ENCODE results near the gene PTPRG. TPM values are rescaled to one million over a fixed set of nuclear protein-coding genes. Genes with fewer than 3 reads are reported as not detected.
A peak's percentile ranks its signal among the peaks of the same experiment; 100 is the strongest.

Gene PTPRG
- total and polyA plus RNA-seq, 10 of the 15 experiments (the other 5 are each of a cell fraction or from before 2014, with no cell fraction given) = 0.29 to 20.7 (median 1.4) TPM

DNA sequence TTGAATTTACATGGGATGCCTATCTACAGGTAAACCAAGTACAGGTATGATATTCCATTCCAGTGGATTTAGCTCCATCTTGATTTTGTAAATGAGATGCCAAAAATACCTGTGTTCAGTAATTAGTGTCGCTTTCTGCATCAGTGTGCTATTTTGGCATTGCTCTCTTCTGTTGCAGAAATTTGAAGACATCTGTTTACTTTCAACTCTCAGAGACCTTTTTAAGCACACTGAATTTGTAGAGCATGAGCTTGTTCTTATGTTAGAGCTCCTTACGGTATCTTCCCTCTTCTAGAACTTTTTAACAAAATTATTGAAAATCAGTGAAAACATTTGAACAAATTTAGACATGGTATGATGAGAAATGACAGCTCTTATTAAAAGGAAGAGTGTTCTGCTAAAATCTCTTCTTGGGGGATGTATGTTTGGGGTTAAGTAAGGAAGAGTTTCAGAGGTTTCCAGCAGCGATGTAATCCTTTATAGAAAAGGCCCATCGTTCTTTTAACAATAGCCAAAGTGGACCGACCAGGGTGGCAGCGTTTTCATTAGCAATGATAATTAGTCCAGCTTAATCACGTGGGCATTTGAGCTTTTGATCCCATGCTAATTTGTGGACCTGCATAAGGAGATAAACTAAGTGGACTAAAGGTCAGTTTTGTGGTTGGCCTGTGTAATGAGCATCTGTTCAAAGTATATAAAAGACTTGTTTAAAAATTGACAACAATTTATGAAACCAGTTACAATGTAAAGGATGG is 385.4 kb downstream of the PTPRG start (continued):
- TF ChIP-seq, protein P1, sequence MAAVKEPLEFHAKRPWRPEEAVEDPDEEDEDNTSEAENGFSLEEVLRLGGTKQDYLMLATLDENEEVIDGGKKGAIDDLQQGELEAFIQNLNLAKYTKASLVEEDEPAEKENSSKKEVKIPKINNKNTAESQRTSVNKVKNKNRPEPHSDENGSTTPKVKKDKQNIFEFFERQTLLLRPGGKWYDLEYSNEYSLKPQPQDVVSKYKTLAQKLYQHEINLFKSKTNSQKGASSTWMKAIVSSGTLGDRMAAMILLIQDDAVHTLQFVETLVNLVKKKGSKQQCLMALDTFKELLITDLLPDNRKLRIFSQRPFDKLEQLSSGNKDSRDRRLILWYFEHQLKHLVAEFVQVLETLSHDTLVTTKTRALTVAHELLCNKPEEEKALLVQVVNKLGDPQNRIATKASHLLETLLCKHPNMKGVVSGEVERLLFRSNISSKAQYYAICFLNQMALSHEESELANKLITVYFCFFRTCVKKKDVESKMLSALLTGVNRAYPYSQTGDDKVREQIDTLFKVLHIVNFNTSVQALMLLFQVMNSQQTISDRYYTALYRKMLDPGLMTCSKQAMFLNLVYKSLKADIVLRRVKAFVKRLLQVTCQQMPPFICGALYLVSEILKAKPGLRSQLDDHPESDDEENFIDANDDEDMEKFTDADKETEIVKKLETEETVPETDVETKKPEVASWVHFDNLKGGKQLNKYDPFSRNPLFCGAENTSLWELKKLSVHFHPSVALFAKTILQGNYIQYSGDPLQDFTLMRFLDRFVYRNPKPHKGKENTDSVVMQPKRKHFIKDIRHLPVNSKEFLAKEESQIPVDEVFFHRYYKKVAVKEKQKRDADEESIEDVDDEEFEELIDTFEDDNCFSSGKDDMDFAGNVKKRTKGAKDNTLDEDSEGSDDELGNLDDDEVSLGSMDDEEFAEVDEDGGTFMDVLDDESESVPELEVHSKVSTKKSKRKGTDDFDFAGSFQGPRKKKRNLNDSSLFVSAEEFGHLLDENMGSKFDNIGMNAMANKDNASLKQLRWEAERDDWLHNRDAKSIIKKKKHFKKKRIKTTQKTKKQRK (IDR thresholded peaks at IDR 0.05; ENCODE audit: low read depth, low read length) = no peak
- TF ChIP-seq MYB (IDR thresholded peaks at IDR 0.05; ENCODE audit: borderline replicate concordance, low read depth, low read length) = no peak
- TF ChIP-seq ETV6 (conservative IDR thresholded peaks at IDR 0.05 in 1 of 2, IDR thresholded peaks at IDR 0.05 in 1 of 2; ENCODE audit: borderline replicate concordance in 1 of 2, low read depth in 1 of 2) = 0 out of 4 replicates have a peak, but pooled peaks of 1 of the 2 experiments have one; percentile 48

DNA sequence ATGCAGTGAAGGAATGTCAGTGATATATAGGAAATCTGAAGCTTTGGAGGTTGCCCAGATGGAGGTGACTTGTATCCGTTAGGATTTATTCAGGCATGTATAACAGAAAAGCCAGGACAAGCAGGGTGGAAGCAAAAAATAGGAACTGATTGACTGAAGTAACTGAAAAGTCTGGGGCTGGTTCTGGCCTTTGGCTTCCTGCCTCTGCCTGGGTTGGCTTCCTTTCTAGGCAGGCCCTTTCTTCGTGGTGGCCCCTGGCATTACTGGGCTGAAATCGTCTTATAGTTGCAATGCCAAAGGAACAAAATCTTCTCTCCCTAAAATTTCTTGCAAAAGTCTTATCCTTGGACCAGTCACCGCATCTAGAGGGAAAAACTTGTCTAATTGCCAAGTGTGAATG is 386.1 kb downstream of the PTPRG start:
- ChIA-PET CTCF (interaction anchor here (1.0 to 4.3 kb wide), 3 partner anchors 11 to 384 kb away, joined by 4 to 52 read pairs (median 4); no protein-coding TSS in a partner anchor), POLR2A (interaction anchor here (0.9 to 2.7 kb wide), 4 partner anchors 13 to 145 kb away, joined by 3 to 7 read pairs (median 4); no protein-coding TSS in a partner anchor), SMC1A (ENCODE audit: uncharacterized antibody, unreplicated experiment) (interaction anchor here (1.4 to 2.2 kb wide), 3 partner anchors 33 to 240 kb away, joined by 3 to 7 read pairs (median 6); no protein-coding TSS in a partner anchor), RAD21 (ENCODE audit: unreplicated experiment) (no interaction called here)
- H4K20me1 ChIP-seq (ENCODE audit: control insufficient read depth, insufficient read depth) = no peaks in the 10 kb centered on the region
- H3K36me3 ChIP-seq (ENCODE audit: control insufficient read depth in 2 of 2, insufficient read depth in 2 of 2, low read length in 1 of 2) = no peaks in the 10 kb centered on the region
- no peaks in the 10 kb centered on the region for H3K9me3 ChIP-seq (replicated peaks; ENCODE audit: control insufficient read depth, insufficient read depth, low read length)
- H3K4me2 ChIP-seq (ENCODE audit: control insufficient read depth, insufficient read depth) = no peak overlapping the region
- FAIRE-seq = no peak
- no peaks in the 10 kb centered on the region for H3K79me2 ChIP-seq (ENCODE audit: control insufficient read depth, insufficient read depth, low read length)
- H3K27me3 ChIP-seq (replicated peaks in 1 of 2; ENCODE audit: control insufficient read depth in 2 of 2, insufficient read depth in 2 of 2, low read length in 1 of 2) = no peaks in the 10 kb centered on the region
- BruUV-seq (replicated peaks) = no TSS peak
- intact Hi-C loops (cut with micrococcal nuclease; ENCODE audit: unreplicated experiment) = no loop called here
- DNase-seq (ENCODE audit: low read depth, low spot score) = no peak
- H3K9ac ChIP-seq (ENCODE audit: control insufficient read depth, insufficient read depth, low read length) = no peak overlapping the region
- no peak overlapping the region for H2AFZ ChIP-seq (ENCODE audit: control insufficient read depth, low read depth, low read length)
- no peak for ATAC-seq
- H3K27ac ChIP-seq (ENCODE audit: control insufficient read depth, insufficient read depth) = no peak overlapping the region
- no peaks in the 10 kb centered on the region for H3K4me1 ChIP-seq (ENCODE audit: control insufficient read depth, insufficient read depth, low read length)
- TF ChIP-seq, protein P2, sequence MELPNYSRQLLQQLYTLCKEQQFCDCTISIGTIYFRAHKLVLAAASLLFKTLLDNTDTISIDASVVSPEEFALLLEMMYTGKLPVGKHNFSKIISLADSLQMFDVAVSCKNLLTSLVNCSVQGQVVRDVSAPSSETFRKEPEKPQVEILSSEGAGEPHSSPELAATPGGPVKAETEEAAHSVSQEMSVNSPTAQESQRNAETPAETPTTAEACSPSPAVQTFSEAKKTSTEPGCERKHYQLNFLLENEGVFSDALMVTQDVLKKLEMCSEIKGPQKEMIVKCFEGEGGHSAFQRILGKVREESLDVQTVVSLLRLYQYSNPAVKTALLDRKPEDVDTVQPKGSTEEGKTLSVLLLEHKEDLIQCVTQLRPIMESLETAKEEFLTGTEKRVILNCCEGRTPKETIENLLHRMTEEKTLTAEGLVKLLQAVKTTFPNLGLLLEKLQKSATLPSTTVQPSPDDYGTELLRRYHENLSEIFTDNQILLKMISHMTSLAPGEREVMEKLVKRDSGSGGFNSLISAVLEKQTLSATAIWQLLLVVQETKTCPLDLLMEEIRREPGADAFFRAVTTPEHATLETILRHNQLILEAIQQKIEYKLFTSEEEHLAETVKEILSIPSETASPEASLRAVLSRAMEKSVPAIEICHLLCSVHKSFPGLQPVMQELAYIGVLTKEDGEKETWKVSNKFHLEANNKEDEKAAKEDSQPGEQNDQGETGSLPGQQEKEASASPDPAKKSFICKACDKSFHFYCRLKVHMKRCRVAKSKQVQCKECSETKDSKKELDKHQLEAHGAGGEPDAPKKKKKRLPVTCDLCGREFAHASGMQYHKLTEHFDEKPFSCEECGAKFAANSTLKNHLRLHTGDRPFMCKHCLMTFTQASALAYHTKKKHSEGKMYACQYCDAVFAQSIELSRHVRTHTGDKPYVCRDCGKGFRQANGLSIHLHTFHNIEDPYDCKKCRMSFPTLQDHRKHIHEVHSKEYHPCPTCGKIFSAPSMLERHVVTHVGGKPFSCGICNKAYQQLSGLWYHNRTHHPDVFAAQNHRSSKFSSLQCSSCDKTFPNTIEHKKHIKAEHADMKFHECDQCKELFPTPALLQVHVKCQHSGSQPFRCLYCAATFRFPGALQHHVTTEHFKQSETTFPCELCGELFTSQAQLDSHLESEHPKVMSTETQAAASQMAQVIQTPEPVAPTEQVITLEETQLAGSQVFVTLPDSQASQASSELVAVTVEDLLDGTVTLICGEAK (IDR thresholded peaks at IDR 0.05; ENCODE audit: borderline replicate concordance) = peak; percentile 47; the same call in 1 of the 2 replicates
- TF ChIP-seq RBBP5 (conservative IDR thresholded peaks at IDR 0.05) = no peak
- H3K4me3 ChIP-seq = no peak overlapping the region
- WGBS (ENCODE audit: insufficient coverage, insufficient replicate concordance, low lambda C conversion rate, missing lambda C conversion rate) = 1% methylated on average over 4 of the region's 4 CpGs
- in situ Hi-C loops (cut with MboI) = no loop called here
